ENCODE data around the gene DTNBP1.

DNA sequence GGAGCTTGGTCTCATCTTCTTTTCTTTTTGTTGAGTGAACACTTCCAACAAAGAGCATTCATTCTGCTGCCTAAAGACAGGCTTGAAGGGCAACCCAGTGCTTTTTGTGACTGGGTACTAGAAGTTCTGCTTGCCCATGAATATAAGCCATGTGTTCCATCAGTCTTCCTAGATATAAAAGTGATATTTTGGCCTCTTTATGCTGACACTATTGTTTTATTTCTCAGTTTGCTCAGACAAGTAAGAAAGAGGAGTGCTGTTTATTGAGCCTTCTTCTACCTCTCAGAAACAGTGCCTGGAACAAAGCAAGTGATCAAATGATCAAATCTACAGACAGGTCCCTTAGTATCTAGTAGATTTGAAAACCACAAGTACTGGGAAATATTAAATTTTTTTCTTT, 2.4 kb upstream of the DTNBP1 start:
- TF ChIP-seq EP300 (IDR thresholded peaks at IDR 0.05) (no peak), CEBPB (IDR thresholded peaks at IDR 0.05) (no peak), POLR2A (IDR thresholded peaks at IDR 0.05; ENCODE audit: low read length) (no peak), PHF8 (IDR thresholded peaks at IDR 0.05; ENCODE audit: borderline replicate concordance, low read depth) (no peak), ZNF302 (CRISPR knock-in tag; IDR thresholded peaks at IDR 0.05) (no peak), CHD2 (IDR thresholded peaks at IDR 0.05; ENCODE audit: low read length, partially characterized antibody) (no peak)
- TF ChIP-seq, protein P1, sequence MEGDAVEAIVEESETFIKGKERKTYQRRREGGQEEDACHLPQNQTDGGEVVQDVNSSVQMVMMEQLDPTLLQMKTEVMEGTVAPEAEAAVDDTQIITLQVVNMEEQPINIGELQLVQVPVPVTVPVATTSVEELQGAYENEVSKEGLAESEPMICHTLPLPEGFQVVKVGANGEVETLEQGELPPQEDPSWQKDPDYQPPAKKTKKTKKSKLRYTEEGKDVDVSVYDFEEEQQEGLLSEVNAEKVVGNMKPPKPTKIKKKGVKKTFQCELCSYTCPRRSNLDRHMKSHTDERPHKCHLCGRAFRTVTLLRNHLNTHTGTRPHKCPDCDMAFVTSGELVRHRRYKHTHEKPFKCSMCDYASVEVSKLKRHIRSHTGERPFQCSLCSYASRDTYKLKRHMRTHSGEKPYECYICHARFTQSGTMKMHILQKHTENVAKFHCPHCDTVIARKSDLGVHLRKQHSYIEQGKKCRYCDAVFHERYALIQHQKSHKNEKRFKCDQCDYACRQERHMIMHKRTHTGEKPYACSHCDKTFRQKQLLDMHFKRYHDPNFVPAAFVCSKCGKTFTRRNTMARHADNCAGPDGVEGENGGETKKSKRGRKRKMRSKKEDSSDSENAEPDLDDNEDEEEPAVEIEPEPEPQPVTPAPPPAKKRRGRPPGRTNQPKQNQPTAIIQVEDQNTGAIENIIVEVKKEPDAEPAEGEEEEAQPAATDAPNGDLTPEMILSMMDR (IDR thresholded peaks at IDR 0.05): no peak
